NCI-H748 (cell line): ENCODE data around the gene ADH5.
"Not testable (repeated sequence)": the region's sequence is repeated elsewhere in the genome, so short reads cannot be mapped to it uniquely, and the experiment has no call there.

Experiments used
- DNase-seq: peaks from one replicate; lab custom pipeline; 2025; ENCODE audit not compliant: unreplicated experiment; lab: John Stamatoyannopoulos, UW

Gene ADH5

GRCh38 chr4:99088481-99089365 is at the start of gene ADH5:
Gene ADH5, minus strand, starts transcription at chr4:99088788. Its CDS starts 88 bp downstream, at chr4:99088700.
- DNase-seq, result peak; percentile 84

GRCh38 chr4:99136329-99136728 is 47.7 kb upstream of the ADH5 start:
- no peak for DNase-seq

- DNase-seq, result no peak
These were observed 47.1 kb upstream of the ADH5 start for GRCh38 chr4:99135541-99136162.

GRCh38 chr4:99134586-99134985 is 46.0 kb upstream of the ADH5 start:
- no peak for DNase-seq

GRCh38 chr4:99131378-99131777 is 42.8 kb upstream of the ADH5 start:
- no peak for DNase-seq

- DNase-seq, result no peak
These were observed 37.8 kb upstream of the ADH5 start for GRCh38 chr4:99126376-99126775.

GRCh38 chr4:99121008-99121407 is 32.4 kb upstream of the ADH5 start:
- no peak for DNase-seq

- DNase-seq, result no peak
These were observed 31.9 kb upstream of the ADH5 start for GRCh38 chr4:99120501-99120900.

- peak; percentile 3 for DNase-seq
These were observed 29.5 kb upstream of the ADH5 start for GRCh38 chr4:99117876-99118693.

- DNase-seq, result not testable (repeated sequence)
These were observed 28.7 kb upstream of the ADH5 start for GRCh38 chr4:99117122-99117841.

GRCh38 chr4:99109286-99109685 is 20.7 kb upstream of the ADH5 start:
- not testable (repeated sequence) for DNase-seq

GRCh38 chr4:99104153-99104552 is 15.6 kb upstream of the ADH5 start:
- DNase-seq, result no peak

GRCh38 chr4:99103166-99103565 is 14.6 kb upstream of the ADH5 start:
- no peak for DNase-seq

GRCh38 chr4:99102634-99103033 is 14.0 kb upstream of the ADH5 start:
- no peak for DNase-seq

GRCh38 chr4:99100876-99101275 is 12.3 kb upstream of the ADH5 start:
- no peak for DNase-seq

- DNase-seq, result not testable (repeated sequence)
These were observed 11.2 kb upstream of the ADH5 start for GRCh38 chr4:99099814-99100213.

- peak; percentile 60 for DNase-seq
These were observed 10.7 kb upstream of the ADH5 start for GRCh38 chr4:99099311-99099710.

- not testable (repeated sequence) for DNase-seq
These were observed 3.3 kb upstream of the ADH5 start for GRCh38 chr4:99091841-99092240.

GRCh38 chr4:99091216-99091575 is 2.6 kb upstream of the ADH5 start:
- no peak for DNase-seq

- no peak for DNase-seq
These were observed 2.1 kb upstream of the ADH5 start for GRCh38 chr4:99090481-99091215.
